D341Med (cell line): Measurements from ENCODE around the gene ZSWIM5.
"Not testable (repeated sequence)": the region's sequence is repeated elsewhere in the genome, so short reads cannot be mapped to it uniquely, and the experiment has no call there.

Experiments used
- DNase-seq: peaks from one replicate; pipeline ENCODE4 v3.0.0; 2012; ENCODE audit warnings: low spot score

The ZSWIM5 gene

DNA sequence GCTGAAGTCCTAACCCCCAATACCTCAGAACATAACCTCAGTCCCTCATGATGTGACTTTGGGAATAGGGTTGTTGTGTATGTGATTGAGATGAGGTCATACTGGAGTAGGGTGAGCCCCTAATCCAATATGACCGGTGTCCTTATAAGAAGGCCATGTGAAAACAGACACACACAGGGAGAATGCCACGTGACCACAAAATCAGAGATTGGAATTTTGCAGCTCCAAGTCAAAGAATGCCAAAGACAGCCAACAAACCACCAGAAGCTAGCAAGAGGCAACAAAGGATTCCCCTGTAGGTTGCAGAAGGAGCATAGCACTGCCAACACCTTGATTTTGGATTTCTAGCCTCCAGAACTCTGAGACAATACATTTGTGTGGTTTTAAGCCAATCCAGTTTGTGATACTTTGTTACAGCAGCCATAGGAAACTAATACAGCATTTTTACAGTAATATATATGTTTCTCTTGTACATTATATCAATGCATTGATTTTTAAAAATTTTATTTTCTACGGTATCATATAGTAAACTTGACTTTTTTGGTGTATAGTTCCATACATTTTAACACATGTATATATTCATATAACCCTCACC lies 5.4 kb downstream of the ZSWIM5 start:
- DNase-seq = no peak

GRCh38 chr1:45200435-45200834 lies 6.0 kb downstream of the ZSWIM5 start:
- DNase-seq = no peak

DNA sequence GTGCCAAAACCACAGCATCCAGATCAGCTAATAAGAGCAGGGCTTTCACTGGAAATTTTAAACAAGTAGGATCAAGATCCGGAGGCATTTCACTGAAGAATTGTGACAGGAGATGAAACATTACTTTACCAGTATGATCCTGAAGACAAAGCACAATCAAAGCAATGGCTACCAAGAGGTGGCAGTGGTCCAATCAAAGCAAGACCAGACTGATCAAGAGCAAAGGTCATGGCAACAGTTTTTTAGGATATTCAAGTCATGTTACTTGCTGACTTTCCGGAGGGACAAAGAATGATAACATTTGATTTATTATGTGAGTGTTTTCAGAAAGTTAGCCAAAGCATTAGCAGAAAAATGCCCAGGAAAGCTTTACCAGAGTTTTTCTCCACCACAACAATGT lies 8.2 kb downstream of the ZSWIM5 start:
- no peak for DNase-seq

DNA sequence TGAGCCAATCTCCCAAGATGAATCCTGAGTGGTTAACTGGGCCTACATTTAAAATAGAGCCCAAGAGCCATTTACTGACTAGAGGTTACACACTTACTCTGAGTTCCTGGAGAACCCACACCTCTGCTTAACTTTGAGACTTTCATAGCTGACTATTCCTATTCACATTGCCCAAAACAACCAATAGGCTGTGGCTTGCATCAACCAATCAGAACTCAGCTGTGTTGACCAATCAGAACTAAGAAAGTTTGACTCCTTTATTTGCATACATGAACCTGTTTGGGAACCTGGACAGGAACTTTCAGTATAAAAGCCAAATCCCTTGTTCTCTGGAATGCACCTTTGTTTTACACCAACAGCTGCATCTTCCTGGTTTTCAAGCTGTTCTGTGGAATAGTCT lies 9.5 kb downstream of the ZSWIM5 start:
- DNase-seq = no peak

GRCh38 chr1:45191418-45191783 lies 15.0 kb downstream of the ZSWIM5 start:
- DNase-seq = no peak

- no peak for DNase-seq
These were observed 18.7 kb downstream of the ZSWIM5 start for GRCh38 chr1:45187725-45188124.

DNA sequence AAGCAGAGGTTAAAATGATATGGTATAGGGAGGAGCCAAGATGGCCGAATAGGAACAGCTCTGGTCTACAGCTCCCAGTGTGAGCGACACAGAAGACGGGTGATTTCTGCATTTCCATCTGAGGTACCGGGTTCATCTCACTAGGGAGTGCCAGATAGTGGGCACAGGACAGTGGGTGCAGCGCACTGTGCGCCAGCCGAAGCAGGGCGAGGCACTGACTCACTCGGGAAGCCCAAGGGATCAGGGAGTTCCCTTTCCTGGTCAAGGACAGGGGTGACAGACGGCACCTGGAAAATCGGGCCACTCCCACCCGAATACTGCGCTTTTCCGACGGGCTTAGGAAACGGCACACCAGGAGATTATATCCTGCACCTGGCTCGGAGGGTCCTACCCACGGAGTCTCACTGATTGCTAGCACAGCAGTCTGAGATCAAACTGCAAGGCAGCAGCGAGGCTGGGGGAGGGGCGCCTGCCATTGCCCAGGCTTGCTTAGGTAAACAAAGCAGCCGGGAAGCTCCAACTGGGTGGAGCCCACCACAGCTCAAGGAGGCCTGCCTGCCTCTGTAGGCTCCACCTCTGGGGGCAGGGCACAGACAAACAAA lies 26.4 kb downstream of the ZSWIM5 start:
- not testable (repeated sequence) for DNase-seq

DNA sequence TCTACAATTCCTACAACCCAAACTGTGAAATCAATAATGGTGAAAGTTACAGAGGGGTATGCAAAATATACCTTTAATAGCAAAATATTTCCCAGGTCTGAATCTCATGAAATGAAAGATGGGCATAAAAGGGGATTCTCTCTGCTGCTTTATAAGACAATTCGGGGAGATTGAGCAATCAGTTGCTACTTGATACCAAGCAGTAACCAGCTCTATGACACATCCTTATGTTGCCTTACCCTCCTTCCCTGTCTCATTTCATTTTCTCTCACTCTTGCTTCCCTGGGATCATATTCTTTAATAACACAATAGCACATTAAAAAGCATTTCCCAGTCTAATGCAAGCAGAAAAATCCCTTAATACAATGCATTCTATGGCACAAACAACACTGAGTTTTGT lies 29.0 kb downstream of the ZSWIM5 start:
- DNase-seq = no peak

DNA sequence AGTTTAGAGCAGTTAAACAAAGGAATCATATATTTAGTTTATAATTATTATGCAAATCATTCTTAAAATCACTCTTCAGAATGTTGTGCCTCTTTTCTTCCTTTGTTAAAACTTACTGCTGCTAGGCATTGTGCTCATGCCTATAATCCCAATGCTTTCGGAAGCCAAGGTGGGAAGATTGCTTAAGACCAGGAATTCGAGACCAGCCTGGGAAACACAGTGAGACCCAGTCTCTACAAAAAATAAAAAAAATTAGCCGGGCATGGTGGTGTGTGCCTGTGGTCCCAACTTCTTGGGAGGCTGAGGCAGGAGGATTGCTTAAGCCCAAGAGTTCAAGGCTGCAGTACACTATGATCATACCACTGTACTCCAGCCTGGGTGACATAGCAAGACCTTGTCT lies 33.6 kb downstream of the ZSWIM5 start:
- no peak for DNase-seq

- no peak for DNase-seq
These were observed 34.4 kb downstream of the ZSWIM5 start for GRCh38 chr1:45172005-45172404.

GRCh38 chr1:45171575-45171974 lies 34.8 kb downstream of the ZSWIM5 start:
- no peak for DNase-seq

- no peak for DNase-seq
These were observed 36.2 kb downstream of the ZSWIM5 start for GRCh38 chr1:45170151-45170742.

GRCh38 chr1:45167947-45168346 lies 38.5 kb downstream of the ZSWIM5 start:
- DNase-seq = not testable (repeated sequence)

DNA sequence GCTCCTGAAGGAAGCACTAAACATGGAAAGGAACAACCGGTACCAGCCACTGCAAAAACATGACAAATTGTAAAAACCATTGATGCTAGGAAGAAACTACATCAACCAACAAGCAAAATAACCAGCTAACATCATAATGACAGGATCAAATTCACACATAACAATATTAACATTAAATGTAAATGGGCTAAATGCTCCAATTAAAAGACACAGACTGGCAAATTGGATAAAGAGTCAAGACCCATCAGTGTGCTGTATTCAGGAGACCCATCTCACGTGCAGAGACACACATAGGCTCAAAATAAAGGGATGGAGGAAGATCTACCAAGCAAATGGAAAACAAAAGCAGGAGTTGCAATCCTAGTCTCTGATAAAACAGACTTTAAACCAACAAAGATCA lies 42.1 kb downstream of the ZSWIM5 start:
- DNase-seq = not testable (repeated sequence)

GRCh38 chr1:45163111-45163510 lies 43.3 kb downstream of the ZSWIM5 start:
- DNase-seq = not testable (repeated sequence)

- DNase-seq = not testable (repeated sequence)
These were observed 44.1 kb downstream of the ZSWIM5 start for GRCh38 chr1:45162041-45163035.

GRCh38 chr1:45155957-45156356 lies 50.4 kb downstream of the ZSWIM5 start:
- DNase-seq = no peak

- DNase-seq = no peak
These were observed 51.0 kb downstream of the ZSWIM5 start for GRCh38 chr1:45155423-45155822.

DNA sequence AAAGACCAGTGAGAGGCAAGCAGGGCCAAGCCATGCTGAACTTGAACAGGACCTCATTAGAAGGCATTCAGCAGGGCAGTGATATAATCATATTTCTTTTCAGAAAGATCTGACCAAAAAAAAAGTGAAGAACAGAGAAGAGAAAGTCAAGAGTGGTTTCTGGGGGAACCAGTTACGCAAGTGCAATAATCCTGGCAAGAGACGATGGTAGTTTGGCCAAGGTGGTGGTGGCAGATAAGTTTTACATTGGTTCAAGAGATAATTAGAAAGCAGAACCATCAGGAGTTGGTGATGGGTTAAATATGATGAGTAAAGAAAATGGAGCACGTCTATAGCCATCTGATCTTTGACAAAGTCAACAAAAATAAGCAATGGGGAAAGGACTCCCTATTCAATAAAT lies 54.3 kb downstream of the ZSWIM5 start:
- DNase-seq = no peak

DNA sequence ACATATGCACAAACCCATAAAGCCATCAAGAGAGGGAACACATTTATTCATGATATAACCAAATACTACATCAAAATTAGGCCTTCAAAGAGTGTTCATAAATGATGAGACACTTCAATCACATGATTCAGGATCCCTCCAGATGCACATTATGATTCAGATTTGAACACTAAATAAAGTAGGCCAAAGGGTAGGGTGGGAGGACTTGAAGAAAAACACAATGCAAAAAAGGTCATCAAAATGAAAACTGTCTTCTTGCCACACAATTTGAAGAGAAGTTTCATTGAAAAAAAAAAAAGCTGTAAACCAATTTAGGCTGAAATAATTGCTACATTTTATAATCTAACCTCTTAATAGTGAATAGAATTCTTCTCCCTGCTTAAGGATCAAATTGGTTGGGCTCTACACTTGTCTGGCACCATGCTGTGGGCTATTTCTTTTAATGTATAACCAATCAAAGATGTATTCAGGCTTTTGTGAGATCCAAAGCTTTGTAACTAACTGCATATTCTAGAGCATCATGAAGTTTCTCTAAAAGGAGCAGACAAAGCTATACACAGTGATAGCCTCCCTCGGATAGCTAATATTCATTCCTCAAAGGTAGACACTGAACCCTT lies 58.1 kb downstream of the ZSWIM5 start:
- no peak for DNase-seq

- DNase-seq = no peak
These were observed 59.6 kb downstream of the ZSWIM5 start for GRCh38 chr1:45146833-45147232.
